Skeletal muscle tissue (tissue), 4 donors: ENCODE data around the gene AKR1C1. TPM values are rescaled to one million over a fixed set of nuclear protein-coding genes. Genes with fewer than 3 reads are reported as not detected.
"Not testable (repeated sequence)": the region's sequence is repeated elsewhere in the genome, so short reads cannot be mapped to it uniquely, and the experiment has no call there.

Experiments used
- H3K27ac ChIP-seq: one replicate; pipeline ENCODE4 v1.7.0; 2013; ENCODE audit warnings: mild to moderate bottlenecking, low read depth, low read length, inconsistent platforms
- H3K27me3 ChIP-seq, 3 donors: one replicate each; pipeline ENCODE4 v1.7.0; 2013; ENCODE audit warnings: low read length in 3 of 3; ENCODE audit not compliant: control insufficient read depth in 3 of 3, insufficient read depth in 3 of 3
- H3K36me3 ChIP-seq, 3 donors: one replicate each; pipeline ENCODE4 v1.7.0; 2013; ENCODE audit warnings: low read length in 3 of 3; ENCODE audit not compliant: control insufficient read depth in 3 of 3, insufficient read depth in 3 of 3
- H3K4me1 ChIP-seq, 3 donors: one replicate each; pipeline ENCODE4 v1.7.0; 2013; ENCODE audit warnings: low read length in 3 of 3, mild to moderate bottlenecking in 3 of 3; ENCODE audit not compliant: control insufficient read depth in 3 of 3, insufficient read depth in 3 of 3
- H3K4me3 ChIP-seq, 3 donors: one replicate each; pipeline ENCODE4 v1.7.0; 2013; ENCODE audit warnings: low read length in 3 of 3
- H3K9ac ChIP-seq, 3 donors: one replicate each; pipeline ENCODE4 v1.7.0; 2013; ENCODE audit warnings: low read length in 3 of 3, mild to moderate bottlenecking in 3 of 3, moderate library complexity in 2 of 3, low read depth in 1 of 3
- H3K9me3 ChIP-seq, 3 donors: one replicate each; pipeline ENCODE4 v1.7.0; 2013; ENCODE audit warnings: low read length in 3 of 3; ENCODE audit not compliant: control insufficient read depth in 3 of 3
- total RNA-seq: library from RNA; depleted of rRNA; stranded (reverse); fragments of >200 nt; gene quantifications from one replicate; pipeline ENCODE4 v1.2.3, GENCODE V29; 2014
- donor health status: Osteomylitis.

AKR1C1 gene
- total RNA-seq, 1 donor from 2014 or later = 9.9 TPM

- Histone ChIP-seq H3K9me3 (no peaks in the 10 kb centered on the region), H3K27ac (no peak overlapping the region), H3K27me3 (no peaks in the 10 kb centered on the region)
Measured at GRCh38 chr10:4981722-4982471, 18.7 kb downstream of the AKR1C1 start.

GRCh38 chr10:4982764-4983226 lies 19.6 kb downstream of the AKR1C1 start:
- H3K36me3 ChIP-seq = no peaks in the 10 kb centered on the region
- H3K27me3 ChIP-seq = no peaks in the 10 kb centered on the region

More at GRCh38 chr10:4981722-4982471, 18.7 kb downstream of the AKR1C1 start:
- Histone ChIP-seq H3K4me3 (peak overlapping the region in 1 of 3 donors; percentile 35), H3K9ac (peak overlapping the region in 1 of 3 donors; percentile 25), H3K4me1 (peaks cover 6 to 9% (median 6%) of the 10 kb centered on the region in 3 donors), H3K36me3 (no peaks in the 10 kb centered on the region)

GRCh38 chr10:4983615-4984216 lies 20.5 kb downstream of the AKR1C1 start:
- no peak overlapping the region for H3K4me3 ChIP-seq
- H3K36me3 ChIP-seq = no peaks in the 10 kb centered on the region
- H3K9me3 ChIP-seq = no peaks in the 10 kb centered on the region
- H3K4me1 ChIP-seq = peaks cover 6 to 9% (median 6%) of the 10 kb centered on the region in 3 donors
- H3K27ac ChIP-seq = no peak overlapping the region
- no peak overlapping the region for H3K9ac ChIP-seq
- H3K27me3 ChIP-seq = no peaks in the 10 kb centered on the region

More at GRCh38 chr10:4982764-4983226, 19.6 kb downstream of the AKR1C1 start:
- Histone ChIP-seq H3K9ac (no peak overlapping the region), H3K4me1 (peaks cover 6 to 9% (median 6%) of the 10 kb centered on the region in 3 donors), H3K27ac (no peak overlapping the region), H3K4me3 (no peak overlapping the region), H3K9me3 (no peaks in the 10 kb centered on the region)

GRCh38 chr10:4984223-4984622 lies 21.0 kb downstream of the AKR1C1 start:
- Histone ChIP-seq H3K27ac (no peak overlapping the region), H3K9ac (no peak overlapping the region), H3K9me3 (no peaks in the 10 kb centered on the region), H3K27me3 (no peaks in the 10 kb centered on the region), H3K4me1 (peaks cover 6 to 9% (median 6%) of the 10 kb centered on the region in 3 donors), H3K36me3 (no peaks in the 10 kb centered on the region), H3K4me3 (no peak overlapping the region)

- no peak overlapping the region for H3K9ac ChIP-seq
- no peaks in the 10 kb centered on the region for H3K27me3 ChIP-seq
- H3K27ac ChIP-seq = no peak overlapping the region
- H3K9me3 ChIP-seq = no peaks in the 10 kb centered on the region
- H3K36me3 ChIP-seq = no peaks in the 10 kb centered on the region
- peaks cover 6 to 9% (median 6%) of the 10 kb centered on the region in 3 donors for H3K4me1 ChIP-seq
- no peak overlapping the region for H3K4me3 ChIP-seq
Measured at GRCh38 chr10:4984971-4985594, 21.9 kb downstream of the AKR1C1 start.

GRCh38 chr10:4988000-4988641 lies 24.9 kb downstream of the AKR1C1 start:
- H3K36me3 ChIP-seq, H3K4me3 ChIP-seq, H3K9me3 ChIP-seq, H3K27me3 ChIP-seq, H3K4me1 ChIP-seq, H3K27ac ChIP-seq, H3K9ac ChIP-seq: not testable (repeated sequence)

GRCh38 chr10:4990217-4990616 lies 27.0 kb downstream of the AKR1C1 start:
- Histone ChIP-seq H3K27me3 (no peaks in the 10 kb centered on the region), H3K9ac (no peak overlapping the region), H3K4me1 (peaks cover 0 to 1% (median 0%) of the 10 kb centered on the region in 3 donors), H3K9me3 (no peaks in the 10 kb centered on the region), H3K27ac (no peak overlapping the region), H3K4me3 (no peak overlapping the region), H3K36me3 (peaks cover 2 to 5% (median 2%) of the 10 kb centered on the region in 3 donors)

GRCh38 chr10:4991463-4991862 lies 28.2 kb downstream of the AKR1C1 start:
- not testable (repeated sequence) for H3K36me3 ChIP-seq, H3K9ac ChIP-seq, H3K27ac ChIP-seq, H3K4me3 ChIP-seq, H3K27me3 ChIP-seq, H3K9me3 ChIP-seq, H3K4me1 ChIP-seq

- H3K27me3 ChIP-seq, H3K4me1 ChIP-seq, H3K9me3 ChIP-seq, H3K9ac ChIP-seq, H3K36me3 ChIP-seq, H3K4me3 ChIP-seq, H3K27ac ChIP-seq: not testable (repeated sequence)
Measured at GRCh38 chr10:4992564-4992963, 29.3 kb downstream of the AKR1C1 start.
